ENCODE data around the gene RNU6-9. TPM values are rescaled to one million over a fixed set of nuclear protein-coding genes. Genes with fewer than 3 reads are reported as not detected.
"Not testable (repeated sequence)": the region's sequence is repeated elsewhere in the genome, so short reads cannot be mapped to it uniquely, and the experiment has no call there.

Gene RNU6-9
- total RNA-seq, 1 donor, result not detected

DNA sequence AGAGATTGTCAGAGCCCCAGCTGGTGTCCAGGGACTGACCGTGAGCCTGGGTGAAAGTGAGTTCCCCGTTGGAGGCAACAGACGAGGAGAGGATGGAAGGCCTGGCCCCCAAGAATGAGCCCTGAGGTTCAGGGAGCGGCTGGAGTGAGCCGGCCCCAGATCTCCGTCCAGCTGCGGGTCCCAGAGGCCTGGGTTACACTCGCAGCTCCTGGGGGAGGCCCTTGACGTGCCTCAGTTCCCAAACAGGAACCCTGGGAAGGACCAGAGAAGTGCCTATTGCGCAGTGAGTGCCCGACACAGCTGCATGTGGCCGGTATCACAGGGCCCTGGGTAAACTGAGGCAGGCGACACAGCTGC lies 42.3 kb upstream of the RNU6-9 start:
- Histone ChIP-seq H3K79me2 (ENCODE audit: insufficient read depth, low read length) (no peaks in the 10 kb centered on the region), H3K4me1 (ENCODE audit: insufficient read depth, low read length) (peaks cover 3% of the 10 kb centered on the region), H3K27ac (ENCODE audit: low read depth, low read length) (no peak overlapping the region), H3K4me2 (ENCODE audit: insufficient read depth, low read length) (peak overlapping the region; percentile 65), H3K4me3 (ENCODE audit: insufficient read depth, low read length) (peak overlapping the region; percentile 49), H3K27me3 (ENCODE audit: insufficient read depth, low read length) (peaks cover 23% of the 10 kb centered on the region), H4K20me1 (ENCODE audit: insufficient read depth, low read length) (no peaks in the 10 kb centered on the region), H3K9me3 (ENCODE audit: low read depth, low read length) (no peaks in the 10 kb centered on the region), H2AFZ (ENCODE audit: low read length) (peak overlapping the region; percentile 81), H3K36me3 (ENCODE audit: insufficient read depth, low read length) (no peaks in the 10 kb centered on the region)
- TF ChIP-seq, protein P1, sequence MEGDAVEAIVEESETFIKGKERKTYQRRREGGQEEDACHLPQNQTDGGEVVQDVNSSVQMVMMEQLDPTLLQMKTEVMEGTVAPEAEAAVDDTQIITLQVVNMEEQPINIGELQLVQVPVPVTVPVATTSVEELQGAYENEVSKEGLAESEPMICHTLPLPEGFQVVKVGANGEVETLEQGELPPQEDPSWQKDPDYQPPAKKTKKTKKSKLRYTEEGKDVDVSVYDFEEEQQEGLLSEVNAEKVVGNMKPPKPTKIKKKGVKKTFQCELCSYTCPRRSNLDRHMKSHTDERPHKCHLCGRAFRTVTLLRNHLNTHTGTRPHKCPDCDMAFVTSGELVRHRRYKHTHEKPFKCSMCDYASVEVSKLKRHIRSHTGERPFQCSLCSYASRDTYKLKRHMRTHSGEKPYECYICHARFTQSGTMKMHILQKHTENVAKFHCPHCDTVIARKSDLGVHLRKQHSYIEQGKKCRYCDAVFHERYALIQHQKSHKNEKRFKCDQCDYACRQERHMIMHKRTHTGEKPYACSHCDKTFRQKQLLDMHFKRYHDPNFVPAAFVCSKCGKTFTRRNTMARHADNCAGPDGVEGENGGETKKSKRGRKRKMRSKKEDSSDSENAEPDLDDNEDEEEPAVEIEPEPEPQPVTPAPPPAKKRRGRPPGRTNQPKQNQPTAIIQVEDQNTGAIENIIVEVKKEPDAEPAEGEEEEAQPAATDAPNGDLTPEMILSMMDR (IDR thresholded peaks at IDR 0.05; ENCODE audit: extremely low read depth, low read depth, low read length), result no peak
- DNase-seq (ENCODE audit: insufficient read length, low spot score, missing footprints), result no peak

DNA sequence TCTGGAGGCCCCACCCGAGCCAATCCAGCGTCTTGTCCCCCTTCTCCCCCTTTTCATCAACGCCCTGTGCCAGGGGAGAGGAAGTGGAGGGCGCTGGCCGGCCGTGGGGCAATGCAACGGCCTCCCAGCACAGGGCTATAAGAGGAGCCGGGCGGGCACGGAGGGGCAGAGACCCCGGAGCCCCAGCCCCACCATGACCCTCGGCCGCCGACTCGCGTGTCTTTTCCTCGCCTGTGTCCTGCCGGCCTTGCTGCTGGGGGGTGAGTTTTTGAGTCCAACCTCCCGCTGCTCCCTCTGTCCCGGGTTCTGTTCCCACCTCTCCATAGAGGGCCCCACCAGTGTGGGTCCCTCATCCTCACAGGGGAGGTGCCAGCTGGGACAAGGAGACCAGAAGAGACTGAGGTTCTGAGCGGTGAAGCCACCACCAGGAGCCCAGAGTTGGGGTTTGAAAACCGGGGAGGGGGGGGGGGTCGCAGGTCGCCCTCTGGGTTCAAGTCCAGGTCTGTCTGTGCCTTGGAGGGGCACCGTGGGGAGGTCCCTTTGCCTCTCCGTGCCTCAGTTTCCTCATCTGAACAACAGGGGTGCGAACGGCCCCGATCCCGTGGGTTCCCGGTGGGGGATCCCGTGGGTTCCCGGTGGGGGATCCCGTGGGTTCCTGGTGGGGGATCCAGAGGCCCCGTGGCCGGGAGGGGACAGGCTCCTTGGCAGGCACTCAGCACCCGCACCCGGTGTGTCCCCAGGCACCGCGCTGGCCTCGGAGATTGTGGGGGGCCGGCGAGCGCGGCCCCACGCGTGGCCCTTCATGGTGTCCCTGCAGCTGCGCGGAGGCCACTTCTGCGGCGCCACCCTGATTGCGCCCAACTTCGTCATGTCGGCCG lies 40.9 kb upstream of the RNU6-9 start, which contains the start of gene ELANE:
Gene ELANE (plus strand): TSS at position 168 of the 878 bp plus-strand sequence. CDS start 26 bp downstream, at position 194.
- H4K20me1 ChIP-seq (ENCODE audit: insufficient read depth, low read length), result no peaks in the 10 kb centered on the region
- H3K36me3 ChIP-seq (ENCODE audit: insufficient read depth, low read length), result no peaks in the 10 kb centered on the region
- no peak within 1 kb of the TSS for H2AFZ ChIP-seq (ENCODE audit: low read length)
- no peak within 1 kb of the TSS for H3K4me3 ChIP-seq (ENCODE audit: insufficient read depth, low read length)
- peaks cover 3% of the 10 kb centered on the region for H3K4me1 ChIP-seq (ENCODE audit: insufficient read depth, low read length)
- TF ChIP-seq, protein P1 (IDR thresholded peaks at IDR 0.05; ENCODE audit: extremely low read depth, low read depth, low read length), result no peak
- H3K4me2 ChIP-seq (ENCODE audit: insufficient read depth, low read length), result peak within 1 kb of the TSS; percentile 65
- H3K9me3 ChIP-seq (ENCODE audit: low read depth, low read length), result no peaks in the 10 kb centered on the region
- H3K27ac ChIP-seq (ENCODE audit: low read depth, low read length), result no peak within 1 kb of the TSS
- H3K79me2 ChIP-seq (ENCODE audit: insufficient read depth, low read length), result no peaks in the 10 kb centered on the region
- H3K27me3 ChIP-seq (ENCODE audit: insufficient read depth, low read length), result peaks cover 11% of the 10 kb centered on the region
- DNase-seq (ENCODE audit: insufficient read length, low spot score, missing footprints), result no peak

DNA sequence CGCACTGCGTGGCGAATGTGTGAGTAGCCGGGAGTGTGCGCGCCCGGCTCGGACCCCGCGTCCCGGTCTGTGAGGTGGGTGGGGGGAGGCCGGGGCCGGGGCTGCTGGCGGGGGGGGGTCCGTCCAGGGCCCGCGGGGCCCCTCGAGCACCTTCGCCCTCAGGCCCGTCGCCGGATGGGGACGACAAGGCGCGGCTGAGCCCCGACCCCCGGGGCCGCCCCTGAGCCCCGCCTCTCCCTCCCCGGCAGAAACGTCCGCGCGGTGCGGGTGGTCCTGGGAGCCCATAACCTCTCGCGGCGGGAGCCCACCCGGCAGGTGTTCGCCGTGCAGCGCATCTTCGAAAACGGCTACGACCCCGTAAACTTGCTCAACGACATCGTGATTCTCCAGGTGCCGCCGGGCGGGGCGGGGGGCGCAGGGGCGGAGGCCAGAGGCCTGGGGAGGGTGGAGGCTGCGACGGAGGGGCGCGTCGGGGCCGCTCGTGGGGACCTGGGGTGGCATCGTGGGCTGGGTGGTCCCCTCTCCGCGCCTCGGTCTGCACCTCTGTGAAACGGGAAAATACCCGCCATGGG lies 40.2 kb upstream of the RNU6-9 start:
- no peaks in the 10 kb centered on the region for H3K4me1 ChIP-seq (ENCODE audit: insufficient read depth, low read length)
- DNase-seq (ENCODE audit: insufficient read length, low spot score, missing footprints), result no peak
- H3K27me3 ChIP-seq (ENCODE audit: insufficient read depth, low read length), result peaks cover 4% of the 10 kb centered on the region
- TF ChIP-seq, protein P1 (IDR thresholded peaks at IDR 0.05; ENCODE audit: extremely low read depth, low read depth, low read length), result no peak
- no peak overlapping the region for H3K4me2 ChIP-seq (ENCODE audit: insufficient read depth, low read length)
- no peaks in the 10 kb centered on the region for H4K20me1 ChIP-seq (ENCODE audit: insufficient read depth, low read length)
- no peak overlapping the region for H2AFZ ChIP-seq (ENCODE audit: low read length)
- no peaks in the 10 kb centered on the region for H3K79me2 ChIP-seq (ENCODE audit: insufficient read depth, low read length)
- no peak overlapping the region for H3K4me3 ChIP-seq (ENCODE audit: insufficient read depth, low read length)
- H3K9me3 ChIP-seq (ENCODE audit: low read depth, low read length), result no peaks in the 10 kb centered on the region
- no peak overlapping the region for H3K27ac ChIP-seq (ENCODE audit: low read depth, low read length)
- H3K36me3 ChIP-seq (ENCODE audit: insufficient read depth, low read length), result no peaks in the 10 kb centered on the region

DNA sequence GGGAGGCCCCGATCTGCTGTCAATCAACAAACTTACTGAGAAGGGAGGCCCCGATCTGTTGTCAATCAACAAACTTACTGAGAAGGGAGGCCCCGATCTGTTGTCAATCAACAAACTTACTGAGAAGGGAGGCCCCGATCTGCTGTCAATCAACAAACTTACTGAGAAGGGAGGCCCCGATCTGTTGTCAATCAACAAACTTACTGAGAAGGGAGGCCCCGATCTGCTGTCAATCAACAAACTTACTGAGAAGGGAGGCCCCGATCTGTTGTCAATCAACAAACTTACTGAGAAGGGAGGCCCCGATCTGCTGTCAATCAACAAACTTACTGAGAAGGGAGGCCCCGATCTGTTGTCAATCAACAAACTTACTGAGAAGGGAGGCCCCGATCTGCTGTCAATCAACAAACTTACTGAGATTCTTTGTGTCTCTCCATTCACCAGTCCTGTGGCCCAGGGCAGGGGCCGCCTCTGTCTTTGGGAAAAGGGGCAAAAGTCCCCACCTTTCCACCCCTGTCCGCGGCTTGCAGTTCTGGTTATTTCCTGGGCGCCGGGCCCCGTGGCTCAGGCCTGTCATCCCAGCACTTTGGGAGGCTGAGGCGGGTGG lies 39.6 kb upstream of the RNU6-9 start:
- H3K79me2 ChIP-seq (ENCODE audit: insufficient read depth, low read length); H2AFZ ChIP-seq (ENCODE audit: low read length); H3K27me3 ChIP-seq (ENCODE audit: insufficient read depth, low read length); H4K20me1 ChIP-seq (ENCODE audit: insufficient read depth, low read length); H3K4me3 ChIP-seq (ENCODE audit: insufficient read depth, low read length); H3K36me3 ChIP-seq (ENCODE audit: insufficient read depth, low read length); H3K9me3 ChIP-seq (ENCODE audit: low read depth, low read length); H3K4me1 ChIP-seq (ENCODE audit: insufficient read depth, low read length); DNase-seq (ENCODE audit: insufficient read length, low spot score, missing footprints); H3K4me2 ChIP-seq (ENCODE audit: insufficient read depth, low read length); H3K27ac ChIP-seq (ENCODE audit: low read depth, low read length): not testable (repeated sequence)

Measured in osteoblast (primary cell).